HG02588 (cell line): ENCODE data around the gene PRDM16.

Experiments used
- ATAC-seq: cut with Tn5 transposase; IDR thresholded peaks from one replicate; pipeline ENCODE4 v1.9.1; 2021; ENCODE audit warnings: mild to moderate bottlenecking, moderate library complexity; ENCODE audit not compliant: unreplicated experiment

The PRDM16 gene

GRCh38 chr1:3420218-3420951 is 351.4 kb downstream of the PRDM16 start:
- no peak for ATAC-seq

GRCh38 chr1:3422638-3423037 is 353.6 kb downstream of the PRDM16 start:
- no peak for ATAC-seq

DNA sequence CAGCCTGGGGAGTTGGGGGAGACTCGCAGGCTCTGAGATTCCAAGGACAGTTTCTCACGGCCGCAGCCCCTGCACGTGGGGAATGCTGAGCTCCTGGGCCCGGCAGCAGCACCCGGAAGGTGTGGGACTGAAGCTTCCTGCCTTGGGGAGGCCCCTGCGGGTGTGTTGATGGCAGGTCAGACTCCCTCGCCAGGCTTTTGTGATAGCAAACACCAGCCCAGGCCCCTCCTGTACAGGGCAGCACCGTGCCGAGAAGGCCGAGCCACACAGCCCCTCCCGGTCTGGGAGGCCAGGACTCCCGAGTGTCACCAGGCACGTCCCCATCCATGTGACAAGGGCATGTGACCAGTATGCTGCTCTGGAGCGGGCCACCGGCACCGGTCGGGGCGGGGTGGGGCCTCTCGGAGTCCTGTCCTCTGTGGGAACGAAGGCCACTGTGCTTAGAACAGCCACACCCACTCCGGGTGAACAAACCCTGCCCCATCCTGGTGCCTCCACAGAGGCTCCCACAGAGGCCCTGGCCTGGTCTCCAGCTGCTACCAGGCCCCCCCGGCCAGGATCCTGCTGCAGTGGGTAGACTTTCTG is 354.3 kb downstream of the PRDM16 start:
- no peak for ATAC-seq

DNA sequence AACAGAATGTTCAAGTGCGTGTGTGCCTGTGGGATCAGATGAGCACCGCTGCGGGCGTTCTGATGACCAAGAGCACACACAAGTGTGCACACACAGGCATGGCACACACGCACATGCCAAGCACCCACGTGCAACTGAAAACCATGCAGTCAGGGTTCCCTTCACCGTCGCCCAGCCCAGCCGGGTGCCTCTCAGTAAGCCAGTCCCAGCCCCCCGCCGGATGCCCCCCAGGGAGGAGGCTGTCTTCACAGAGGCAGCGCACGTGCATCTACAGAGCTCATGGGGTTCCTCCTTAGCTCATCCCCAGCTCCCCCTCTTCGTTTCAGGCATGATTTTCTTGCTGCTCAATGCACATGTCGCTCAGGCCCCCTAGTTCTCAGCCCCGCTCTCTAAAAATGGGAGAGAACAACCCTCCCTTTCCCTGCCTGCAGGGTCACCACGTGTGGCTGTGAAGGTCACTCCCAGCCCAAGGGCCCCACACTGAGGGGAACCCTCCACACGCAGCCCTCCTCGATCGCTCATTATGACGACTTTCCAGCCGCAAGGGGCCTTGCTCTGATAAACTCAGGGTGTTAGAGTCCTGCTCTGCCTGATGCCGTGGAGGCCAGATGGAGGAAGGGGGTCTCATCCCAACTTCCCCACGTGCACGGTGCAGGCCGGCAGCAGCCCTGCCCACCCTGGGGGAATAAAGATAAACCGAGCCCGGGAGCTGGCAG is 355.1 kb downstream of the PRDM16 start:
- no peak for ATAC-seq

DNA sequence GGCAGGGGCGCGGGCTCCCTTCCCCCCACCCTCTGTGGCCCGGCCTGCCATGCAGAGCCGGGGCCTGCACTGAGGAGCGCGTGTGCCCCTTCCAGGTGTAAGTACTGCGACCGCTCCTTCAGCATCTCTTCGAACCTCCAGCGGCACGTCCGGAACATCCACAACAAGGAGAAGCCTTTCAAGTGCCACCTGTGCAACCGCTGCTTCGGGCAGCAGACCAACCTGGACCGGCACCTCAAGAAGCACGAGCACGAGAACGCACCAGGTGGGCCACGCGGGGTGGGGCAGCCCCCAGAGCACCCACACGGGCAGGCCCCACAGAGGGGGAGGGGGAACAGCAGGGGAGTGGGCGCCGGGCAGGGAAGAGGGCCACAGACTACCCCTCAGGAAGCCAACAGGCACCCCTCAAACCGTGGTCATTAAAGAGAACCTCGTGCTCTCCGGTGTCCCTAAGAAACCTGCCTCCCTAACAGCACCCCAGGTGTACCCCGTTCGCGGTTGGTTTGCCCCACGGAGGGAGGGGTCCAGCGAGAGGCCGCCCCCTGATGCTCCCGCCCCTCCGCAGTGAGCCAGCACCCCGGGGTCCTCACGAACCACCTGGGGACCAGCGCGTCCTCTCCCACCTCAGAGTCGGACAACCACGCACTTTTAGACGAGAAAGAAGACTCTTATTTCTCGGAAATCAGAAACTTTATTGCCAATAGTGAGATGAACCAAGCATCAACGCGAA is 356.6 kb downstream of the PRDM16 start:
- ATAC-seq: no peak

DNA sequence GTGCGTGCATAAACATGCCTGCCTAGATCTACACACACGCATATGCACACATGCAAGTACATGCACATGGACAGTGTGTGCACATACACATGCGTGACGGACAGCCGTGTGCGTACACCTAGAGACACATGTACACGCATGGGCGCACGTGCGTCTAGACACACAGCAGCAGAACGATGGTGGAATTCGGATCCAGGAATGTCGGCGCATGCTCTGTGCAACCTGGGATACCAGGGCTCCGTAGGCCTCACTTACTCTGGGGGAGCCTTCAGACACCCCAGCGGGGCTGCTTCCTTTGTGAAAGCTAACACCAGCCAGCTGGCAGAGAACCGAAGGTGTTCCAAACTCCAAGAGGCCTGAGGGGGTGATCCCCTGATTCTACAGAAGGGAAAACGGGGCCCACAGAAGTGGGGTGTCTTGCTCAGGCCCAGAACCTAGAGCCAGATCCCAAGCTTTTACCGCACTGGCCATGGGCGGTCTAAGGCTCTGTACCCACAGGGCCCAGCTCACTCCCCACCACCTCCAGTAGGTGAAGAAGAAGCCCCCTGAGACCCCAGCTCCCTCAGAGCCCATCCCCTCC is 358.0 kb downstream of the PRDM16 start:
- no peak for ATAC-seq

DNA sequence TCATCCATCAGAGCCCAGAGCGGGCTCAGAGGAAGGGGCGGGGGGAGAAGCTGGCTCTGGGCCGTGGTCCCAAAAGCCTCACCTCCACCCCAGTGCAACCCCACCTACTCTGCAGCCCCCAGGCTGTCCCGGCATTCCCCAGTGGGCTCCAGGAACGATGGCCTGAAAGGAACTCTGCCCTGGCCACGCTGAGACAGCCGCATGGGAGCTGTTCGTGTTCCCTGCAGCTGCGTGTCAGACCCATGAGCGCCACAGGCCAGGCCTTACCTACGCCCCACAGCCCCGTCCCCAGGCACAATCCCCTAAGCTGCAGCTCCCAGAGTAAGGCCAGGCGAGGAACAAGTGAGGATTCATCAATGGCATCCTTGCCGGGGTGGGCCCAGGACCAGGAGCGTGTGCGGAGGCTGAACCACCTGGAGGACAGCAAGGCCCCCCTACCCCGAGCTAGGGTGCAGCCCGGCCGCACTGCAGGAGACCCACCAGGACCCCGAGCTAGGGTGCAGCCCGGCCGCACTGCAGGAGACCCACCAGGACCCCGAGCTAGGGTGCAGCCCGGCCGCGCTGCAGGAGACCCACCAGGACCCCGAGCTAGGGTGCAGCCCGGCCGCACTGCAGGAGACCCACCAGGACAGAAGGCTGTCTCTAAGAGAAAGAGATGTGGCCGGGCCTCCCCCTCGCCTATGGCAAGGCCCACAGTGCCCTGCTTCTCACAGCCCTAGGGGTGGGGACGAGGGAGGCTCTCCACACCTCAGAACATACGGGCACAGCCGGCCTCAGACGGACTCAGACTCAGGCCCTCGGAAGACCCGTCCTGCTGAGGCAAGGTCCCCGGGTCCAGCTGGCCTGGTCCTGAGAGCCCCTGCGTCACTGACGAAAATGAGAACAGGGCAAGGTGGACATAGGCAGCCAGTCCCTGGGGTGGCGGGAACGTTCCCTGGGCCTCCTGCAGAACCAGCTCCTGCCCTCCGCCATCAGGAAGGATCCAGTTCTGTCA is 359.0 kb downstream of the PRDM16 start:
- no peak for ATAC-seq

DNA sequence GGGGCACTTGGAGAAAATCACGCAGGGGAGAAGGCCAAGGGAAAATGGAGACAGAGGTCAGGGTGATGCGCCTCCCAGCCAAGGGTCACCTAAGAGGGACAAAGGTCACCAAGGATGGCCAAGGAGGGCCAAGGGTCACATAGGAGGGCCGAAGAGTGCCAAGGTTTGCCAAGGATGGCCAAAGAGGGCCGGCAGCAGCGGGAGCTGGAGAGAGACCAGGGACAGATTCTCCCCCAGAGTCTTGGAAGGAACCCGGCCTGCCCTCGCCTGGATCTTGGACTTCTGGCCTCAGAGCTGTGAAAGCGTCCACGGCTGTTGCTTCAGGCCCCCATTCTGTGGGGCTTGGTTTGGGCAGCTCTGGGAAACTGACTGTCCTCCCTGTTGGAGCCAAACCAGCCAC is 359.9 kb downstream of the PRDM16 start:
- ATAC-seq: no peak

DNA sequence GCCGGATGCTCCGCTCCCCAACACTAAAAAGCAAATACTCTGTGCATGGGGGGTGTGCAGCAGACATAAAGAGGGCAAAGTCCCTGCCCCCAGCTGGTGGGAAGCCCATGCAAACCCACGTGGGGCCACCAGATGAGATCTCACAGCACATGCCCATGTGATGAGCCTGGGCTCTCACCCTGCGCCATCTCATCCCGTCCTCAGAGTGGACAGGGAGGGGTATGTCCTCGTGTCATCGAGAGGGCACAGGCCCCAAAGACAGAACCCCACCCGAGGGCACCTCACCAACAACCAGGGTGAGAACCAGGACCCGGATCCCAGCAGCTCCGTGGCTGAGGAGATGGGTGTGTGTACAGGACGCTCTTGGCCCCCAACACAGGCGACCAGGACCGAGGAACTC is 360.3 kb downstream of the PRDM16 start:
- no peak for ATAC-seq

DNA sequence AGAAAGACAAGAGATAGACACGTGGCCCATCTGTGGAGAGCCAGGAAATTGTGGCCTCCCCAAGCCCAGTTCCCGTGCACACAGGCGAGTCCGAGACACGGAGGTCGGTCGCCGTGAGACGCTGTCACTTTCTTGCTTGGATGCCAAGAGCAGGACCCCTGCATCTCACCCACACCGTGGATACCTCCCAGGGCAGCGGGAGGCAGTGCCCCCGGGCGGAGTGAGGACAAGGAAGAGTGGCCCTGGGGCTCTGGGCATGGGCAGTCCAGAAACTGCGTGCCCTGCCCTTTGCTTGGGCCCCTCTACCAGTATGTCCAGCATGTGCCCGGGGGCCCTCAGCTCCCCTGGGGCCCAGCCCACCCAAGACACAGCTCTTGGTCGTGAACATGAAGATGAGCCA is 360.8 kb downstream of the PRDM16 start:
- no peak for ATAC-seq

GRCh38 chr1:3430406-3430805 is 361.4 kb downstream of the PRDM16 start:
- no peak for ATAC-seq

- ATAC-seq: no peak
Observed at GRCh38 chr1:3430820-3431219, 361.8 kb downstream of the PRDM16 start.

GRCh38 chr1:3431266-3431665 is 362.3 kb downstream of the PRDM16 start:
- ATAC-seq: no peak

- no peak for ATAC-seq
Observed at GRCh38 chr1:3431686-3432085, 362.7 kb downstream of the PRDM16 start.

GRCh38 chr1:3432306-3432705 is 363.3 kb downstream of the PRDM16 start:
- ATAC-seq: no peak

DNA sequence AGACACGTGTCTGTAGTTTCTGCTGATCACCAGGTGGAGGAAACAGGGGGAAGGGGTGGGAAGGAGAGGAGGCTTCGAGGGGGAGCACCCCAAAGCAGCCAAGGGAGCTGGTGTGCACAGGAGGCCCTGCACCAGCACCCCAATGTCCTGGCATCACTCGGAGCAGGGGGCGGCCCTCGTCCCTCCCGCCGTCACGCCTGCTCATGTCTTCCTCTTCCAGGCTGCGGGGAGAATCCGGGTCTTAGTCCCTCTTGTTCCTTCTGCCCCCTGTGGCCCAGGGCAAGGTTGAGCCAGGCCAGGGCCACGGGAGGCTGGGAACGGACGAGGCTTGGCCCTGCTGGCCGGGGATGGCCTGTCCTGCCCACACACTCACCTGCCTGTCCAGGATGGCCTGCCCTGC is 364.1 kb downstream of the PRDM16 start:
- ATAC-seq: no peak

GRCh38 chr1:3433596-3434320 is 364.8 kb downstream of the PRDM16 start:
- ATAC-seq: no peak

- ATAC-seq: no peak
Observed at GRCh38 chr1:3434406-3435110, 365.6 kb downstream of the PRDM16 start.

DNA sequence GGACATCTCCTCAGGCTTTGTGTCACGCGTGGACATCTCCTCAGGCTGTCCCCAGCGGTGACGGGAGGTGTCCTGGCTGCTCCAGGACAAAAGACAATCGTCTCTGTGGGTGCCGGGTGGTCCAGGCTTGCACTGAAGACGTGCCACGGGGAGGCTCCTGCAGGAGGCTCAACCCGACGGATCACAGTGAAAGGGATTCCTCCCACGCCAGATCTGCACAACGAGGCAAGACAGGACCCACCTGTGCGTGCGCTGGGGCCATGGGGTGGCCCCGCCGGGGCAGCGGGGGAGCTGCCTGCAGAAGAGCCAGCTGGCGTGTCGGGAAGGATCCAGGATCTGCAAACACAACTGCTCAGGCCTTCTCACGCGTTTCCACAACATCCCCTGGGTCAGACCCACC is 366.7 kb downstream of the PRDM16 start:
- no peak for ATAC-seq
